GM12873 (cell line): ENCODE measurements around the gene COL23A1.

ENCODE experiments used
- TF ChIP-seq, protein P1 (sequence below): IDR thresholded peaks from 2 replicates; pipeline ENCODE4 v1.5.1; 2012; ENCODE audit warnings: low read depth, mild to moderate bottlenecking, moderate library complexity, low read length, control low read depth; ENCODE audit not compliant: insufficient read depth; ENCODE audit errors: missing control alignments

The COL23A1 gene

DNA sequence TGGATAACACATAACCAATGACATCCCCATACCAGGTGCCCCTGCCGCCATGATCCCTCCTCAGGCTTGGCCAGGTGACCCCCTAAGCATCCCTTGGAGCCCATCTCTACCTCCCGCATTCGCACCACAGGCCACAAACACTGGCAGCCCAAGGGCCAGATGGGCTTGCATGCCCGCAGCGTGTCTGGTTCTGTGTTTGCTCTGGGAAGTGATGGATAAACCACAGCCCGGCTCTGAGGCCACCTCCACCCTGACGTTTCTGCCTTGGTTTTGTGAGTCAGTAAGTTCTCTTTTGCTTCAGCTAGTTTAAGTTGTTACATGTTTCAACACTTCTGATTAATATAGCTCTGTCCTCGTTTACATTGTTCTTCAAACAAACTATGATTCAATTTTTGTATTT is 185.2 kb downstream of the COL23A1 start:
- TF ChIP-seq, protein P1, sequence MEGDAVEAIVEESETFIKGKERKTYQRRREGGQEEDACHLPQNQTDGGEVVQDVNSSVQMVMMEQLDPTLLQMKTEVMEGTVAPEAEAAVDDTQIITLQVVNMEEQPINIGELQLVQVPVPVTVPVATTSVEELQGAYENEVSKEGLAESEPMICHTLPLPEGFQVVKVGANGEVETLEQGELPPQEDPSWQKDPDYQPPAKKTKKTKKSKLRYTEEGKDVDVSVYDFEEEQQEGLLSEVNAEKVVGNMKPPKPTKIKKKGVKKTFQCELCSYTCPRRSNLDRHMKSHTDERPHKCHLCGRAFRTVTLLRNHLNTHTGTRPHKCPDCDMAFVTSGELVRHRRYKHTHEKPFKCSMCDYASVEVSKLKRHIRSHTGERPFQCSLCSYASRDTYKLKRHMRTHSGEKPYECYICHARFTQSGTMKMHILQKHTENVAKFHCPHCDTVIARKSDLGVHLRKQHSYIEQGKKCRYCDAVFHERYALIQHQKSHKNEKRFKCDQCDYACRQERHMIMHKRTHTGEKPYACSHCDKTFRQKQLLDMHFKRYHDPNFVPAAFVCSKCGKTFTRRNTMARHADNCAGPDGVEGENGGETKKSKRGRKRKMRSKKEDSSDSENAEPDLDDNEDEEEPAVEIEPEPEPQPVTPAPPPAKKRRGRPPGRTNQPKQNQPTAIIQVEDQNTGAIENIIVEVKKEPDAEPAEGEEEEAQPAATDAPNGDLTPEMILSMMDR = no peak

DNA sequence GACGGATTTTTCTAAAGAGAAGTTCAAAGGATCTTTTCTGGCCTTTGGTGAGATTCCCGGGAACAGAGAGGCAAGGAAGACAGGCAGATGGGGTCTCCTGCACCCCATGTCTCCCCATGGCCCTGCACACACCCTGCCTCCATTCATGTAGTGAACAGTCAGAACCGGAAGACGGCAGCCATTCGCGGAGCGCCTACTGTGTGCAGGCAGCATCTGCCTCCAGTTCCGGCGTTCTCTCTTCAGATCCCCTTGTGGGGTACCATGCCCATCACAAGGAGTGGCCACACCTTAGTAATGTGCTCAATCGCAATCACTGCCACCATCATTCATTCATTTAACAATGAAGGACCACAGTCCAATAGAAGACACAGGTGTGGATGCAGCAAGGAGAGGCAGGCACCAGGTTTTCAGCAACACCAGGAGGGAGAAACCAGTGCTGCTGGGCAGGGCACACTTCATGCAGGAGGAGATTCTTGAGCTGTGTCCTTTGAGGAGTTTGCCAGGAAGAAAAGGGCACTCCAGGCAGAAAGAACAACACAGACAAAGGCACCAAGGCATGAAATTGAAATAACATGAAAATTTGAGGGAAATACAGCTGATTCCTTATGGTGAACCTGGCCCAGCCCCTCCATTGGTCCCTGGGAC is 186.1 kb downstream of the COL23A1 start:
- TF ChIP-seq, protein P1 = no peak

DNA sequence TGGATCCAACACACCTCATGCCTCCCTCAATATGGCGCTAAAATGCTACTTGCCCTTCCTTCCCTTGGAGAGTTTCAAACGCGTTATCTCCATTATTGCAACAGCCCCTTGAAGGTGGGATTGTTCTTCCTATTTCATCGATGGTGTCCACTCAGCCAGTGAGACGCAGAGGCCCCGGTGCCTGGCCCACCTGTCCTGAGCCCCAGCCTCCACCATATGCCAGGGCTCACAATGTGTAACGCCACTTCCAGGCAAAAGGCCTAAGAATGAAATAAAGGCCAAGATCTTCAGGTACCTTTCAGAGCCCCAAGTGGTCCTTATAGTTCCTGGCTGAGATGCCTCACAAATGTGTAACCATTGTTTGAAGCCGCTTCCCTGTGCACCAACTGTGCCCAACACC is 186.8 kb downstream of the COL23A1 start:
- TF ChIP-seq, protein P1 = no peak

DNA sequence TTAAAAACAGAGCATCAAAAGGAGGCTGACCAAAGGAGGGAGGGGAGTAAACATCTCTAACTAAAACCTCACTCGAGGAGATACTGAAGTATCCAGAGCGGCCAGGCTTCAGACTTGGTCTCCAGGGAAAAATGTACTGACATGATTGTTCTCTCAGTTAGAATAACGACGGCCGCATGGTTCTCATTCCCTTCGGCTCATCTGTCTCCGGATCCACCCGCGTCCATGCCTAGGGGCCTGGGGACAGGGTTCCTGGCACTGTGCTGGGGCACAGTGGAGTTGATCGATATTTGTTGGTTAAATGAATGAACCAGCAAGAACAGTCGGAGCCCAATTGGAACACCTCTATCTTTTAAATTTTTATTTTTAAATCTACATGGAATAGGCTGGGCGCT is 190.5 kb downstream of the COL23A1 start:
- TF ChIP-seq, protein P1 = no peak

DNA sequence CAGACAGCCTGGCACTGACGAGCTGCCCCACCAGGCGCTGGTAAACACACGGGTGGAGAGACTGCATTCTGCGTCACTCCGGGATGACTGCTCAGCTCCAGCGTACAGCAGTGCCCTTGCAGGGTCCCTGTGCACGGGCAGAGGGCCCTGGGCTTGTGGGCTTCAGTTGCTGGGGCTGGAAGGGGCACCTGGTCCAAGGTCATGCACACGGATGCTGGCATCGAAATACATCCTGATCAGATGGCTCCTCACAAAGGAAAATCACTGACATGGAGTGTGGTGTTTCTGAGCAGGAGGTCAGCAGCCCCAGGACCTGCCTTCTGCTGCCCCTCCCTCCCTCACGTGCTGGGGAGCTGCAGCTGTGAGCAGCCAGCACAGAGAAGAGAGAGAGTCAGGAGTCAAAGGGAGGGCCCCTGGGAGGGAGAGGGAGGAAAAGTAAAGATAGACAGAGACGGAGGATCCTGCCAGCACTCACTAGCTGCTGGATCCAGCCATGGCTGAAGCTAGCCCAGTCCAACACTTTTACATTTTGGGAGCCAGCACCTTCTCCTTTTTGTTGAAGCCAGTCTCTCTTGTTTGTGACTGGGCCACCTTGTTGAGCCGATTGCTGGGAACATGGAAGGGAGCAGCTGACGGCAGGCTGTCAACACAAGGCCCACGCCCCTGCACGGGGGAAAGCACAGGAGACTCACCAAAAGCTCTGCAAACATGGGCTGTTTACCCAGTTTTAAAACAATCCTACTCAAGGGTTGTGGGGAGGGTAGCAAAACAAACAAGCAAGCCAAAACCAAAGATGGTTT is 191.1 kb downstream of the COL23A1 start:
- TF ChIP-seq, protein P1 = no peak

DNA sequence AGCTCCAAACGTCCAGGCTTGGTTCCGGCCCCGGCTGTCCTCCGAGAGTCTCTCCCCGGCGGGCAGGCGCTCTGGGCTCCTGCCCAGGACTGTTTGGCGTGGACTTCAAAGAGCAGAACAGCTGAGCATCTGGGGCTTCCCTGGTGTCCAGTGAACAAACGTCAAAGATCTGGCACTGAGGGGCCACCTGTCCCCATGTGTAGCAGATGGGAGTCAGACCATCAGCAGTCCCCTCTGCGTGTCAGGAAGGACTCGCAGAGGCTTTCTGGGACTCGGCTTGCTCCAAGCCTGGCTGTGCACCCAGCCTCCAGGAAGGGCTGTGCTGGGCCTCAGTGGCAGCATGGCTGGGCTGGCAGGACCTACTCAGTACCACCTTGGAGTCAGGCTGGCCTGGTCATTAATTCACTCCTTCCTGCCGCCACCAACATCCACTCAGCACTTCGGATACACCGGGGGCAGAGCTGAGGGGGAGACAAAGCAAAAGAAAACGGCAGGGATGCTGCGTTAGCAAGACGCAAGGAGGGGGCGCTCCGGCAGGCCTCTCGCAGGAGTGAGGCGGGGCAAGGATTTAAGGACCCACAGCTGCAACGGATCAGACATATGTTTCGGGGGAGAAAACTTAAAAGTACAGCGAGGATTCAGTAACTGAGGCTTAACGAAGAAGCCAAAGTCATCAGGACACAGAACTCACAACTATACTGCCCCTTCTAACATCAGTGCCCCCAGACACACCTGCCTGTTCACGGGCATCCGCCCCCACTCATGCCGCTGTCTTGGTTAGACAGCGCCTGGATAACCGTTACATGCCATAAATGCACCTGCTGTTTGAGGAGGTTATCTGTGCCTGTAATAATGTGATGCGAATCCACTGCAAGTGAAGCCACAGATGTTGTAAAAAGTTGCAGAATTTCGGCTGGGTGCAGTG is 193.1 kb downstream of the COL23A1 start:
- TF ChIP-seq, protein P1 = no peak

DNA sequence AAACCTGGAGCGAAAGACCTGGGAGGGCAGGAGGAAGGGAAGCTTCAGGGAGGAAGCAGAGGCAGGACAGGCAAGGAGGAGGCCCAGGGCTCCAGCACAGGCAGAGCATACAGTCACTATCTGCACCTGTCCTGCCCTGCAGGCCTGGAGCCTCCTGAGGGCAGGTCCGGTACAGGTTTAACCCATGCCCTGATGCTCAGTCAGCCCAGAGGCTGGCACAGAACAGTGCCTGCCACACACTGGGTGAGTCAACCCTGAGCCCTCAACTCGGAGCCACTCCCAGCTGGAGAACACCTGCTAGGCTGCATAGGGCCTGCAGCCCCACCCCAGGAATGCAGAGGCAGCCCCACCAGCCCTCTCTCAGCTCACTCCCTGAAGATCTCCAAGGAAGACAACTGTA is 196.1 kb downstream of the COL23A1 start:
- TF ChIP-seq, protein P1 = no peak
